ENCODE data around the gene SNRPA. TPM values are rescaled to one million over a fixed set of nuclear protein-coding genes. Genes with fewer than 3 reads are reported as not detected.
A peak's percentile ranks its signal among the peaks of the same experiment; 100 is the strongest.

Gene SNRPA
- total RNA-seq, 1 experiment from 2014 or later, result 225 TPM

DNA sequence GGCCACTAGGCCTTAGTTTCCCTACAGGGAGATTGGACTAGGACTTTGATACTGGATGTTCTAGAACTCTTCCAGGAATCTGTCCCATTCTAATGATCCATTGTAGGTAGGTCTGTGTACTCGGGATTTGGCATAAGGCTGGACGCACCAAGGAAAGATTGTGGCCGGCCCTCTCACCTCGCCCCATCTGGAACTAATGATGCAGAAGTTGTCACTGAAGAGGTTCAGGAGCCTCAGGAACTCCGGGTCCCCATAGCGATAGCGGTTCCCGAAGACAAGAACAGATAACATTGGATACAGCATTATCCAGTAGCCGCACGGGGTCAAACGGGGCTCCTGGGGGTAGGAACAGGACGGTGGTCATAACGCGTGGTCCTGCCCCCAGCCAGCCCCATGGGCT lies 59.2 kb downstream of the SNRPA start:
- Histone ChIP-seq H3K4me1 (ENCODE audit: insufficient read depth, low read length) (peaks cover 10% of the 10 kb centered on the region), H3K9ac (ENCODE audit: extremely low read depth, insufficient read length, low read length) (no peak overlapping the region), H3K56ac (ENCODE audit: insufficient read length, low read depth, low read length) (no peak overlapping the region), H3K4me2 (ENCODE audit: insufficient read depth, insufficient read length, low read length) (peak overlapping the region; percentile 49), H2BK12ac (ENCODE audit: insufficient read length, low read depth, low read length) (no peak overlapping the region), H2BK120ac (ENCODE audit: low read depth, low read length, poor library complexity, severe bottlenecking) (no peak overlapping the region), H2BK5ac (ENCODE audit: insufficient read length, low read length) (no peak overlapping the region), H3K23ac (ENCODE audit: insufficient read length, low read depth, low read length) (no peak overlapping the region), H3T11ph (ENCODE audit: low read length) (no peak overlapping the region), H4K8ac (replicated peaks; ENCODE audit: insufficient read length, low read depth, low read length) (no peak overlapping the region), H3K79me2 (ENCODE audit: insufficient read depth, low read length) (no peaks in the 10 kb centered on the region), H2AFZ (ENCODE audit: low read length) (no peak overlapping the region), H3K4ac (ENCODE audit: low read depth, low read length) (no peak overlapping the region), H3K23me2 (ENCODE audit: insufficient read length, low read depth, low read length, poor library complexity, severe bottlenecking) (peaks cover 12% of the 10 kb centered on the region), H3K18ac (ENCODE audit: insufficient read length, low read depth, low read length) (no peak overlapping the region), H2BK20ac (ENCODE audit: low read depth, low read length, poor library complexity, severe bottlenecking) (no peak overlapping the region), H3K79me1 (ENCODE audit: insufficient read depth, low read depth, low read length, poor library complexity, severe bottlenecking) (no peaks in the 10 kb centered on the region), H3K9me3 (ENCODE audit: control insufficient read depth, low read depth, low read length) (no peaks in the 10 kb centered on the region), H3K27me3 (ENCODE audit: insufficient read depth, low read length) (0 out of 2 replicates have a peak, but pooled peaks cover 2% of the 10 kb centered on the region), H3K27ac (ENCODE audit: insufficient read length, low read depth, low read length) (no peak overlapping the region), H4K5ac (ENCODE audit: insufficient read length, low read depth, low read length) (no peak overlapping the region), H4K91ac (ENCODE audit: insufficient read length, low read depth, low read length) (no peak overlapping the region), H2BK15ac (ENCODE audit: low read depth, low read length) (no peak overlapping the region), H4K20me1 (ENCODE audit: control insufficient read depth, insufficient read depth, insufficient read length) (peaks cover 2% of the 10 kb centered on the region), H2AK5ac (ENCODE audit: insufficient read length, low read length) (no peak overlapping the region), H3K14ac (ENCODE audit: insufficient read depth, low read length) (no peak overlapping the region)
- no peak for DNase-seq
- Mint-ChIP-seq H3K36me3 (ENCODE audit: insufficient read depth in 1 of 3, low read depth in 3 of 3) (peaks cover 12 to 34% (median 18%) of the 10 kb centered on the region in 3 experiments; a peak in 6 of 7 replicates), H3K27me3 (ENCODE audit: low read depth) (peaks cover 35% of the 10 kb centered on the region), H3K4me3 (peak overlapping the region; percentile 81 to 91), H3K27ac (peak overlapping the region in 2 of 3 experiments; percentile 84 to 99; a peak in 4 of 7 replicates), H3K4me1 (peaks cover 49 to 57% of the 10 kb centered on the region in 2 experiments), H3K9me3 (no peaks in the 10 kb centered on the region)
- WGBS (ENCODE audit: extremely low coverage, insufficient read length, low lambda C conversion rate), result no CpG with 5 or more reads among the region's 14 CpGs
- TF ChIP-seq, protein P1, sequence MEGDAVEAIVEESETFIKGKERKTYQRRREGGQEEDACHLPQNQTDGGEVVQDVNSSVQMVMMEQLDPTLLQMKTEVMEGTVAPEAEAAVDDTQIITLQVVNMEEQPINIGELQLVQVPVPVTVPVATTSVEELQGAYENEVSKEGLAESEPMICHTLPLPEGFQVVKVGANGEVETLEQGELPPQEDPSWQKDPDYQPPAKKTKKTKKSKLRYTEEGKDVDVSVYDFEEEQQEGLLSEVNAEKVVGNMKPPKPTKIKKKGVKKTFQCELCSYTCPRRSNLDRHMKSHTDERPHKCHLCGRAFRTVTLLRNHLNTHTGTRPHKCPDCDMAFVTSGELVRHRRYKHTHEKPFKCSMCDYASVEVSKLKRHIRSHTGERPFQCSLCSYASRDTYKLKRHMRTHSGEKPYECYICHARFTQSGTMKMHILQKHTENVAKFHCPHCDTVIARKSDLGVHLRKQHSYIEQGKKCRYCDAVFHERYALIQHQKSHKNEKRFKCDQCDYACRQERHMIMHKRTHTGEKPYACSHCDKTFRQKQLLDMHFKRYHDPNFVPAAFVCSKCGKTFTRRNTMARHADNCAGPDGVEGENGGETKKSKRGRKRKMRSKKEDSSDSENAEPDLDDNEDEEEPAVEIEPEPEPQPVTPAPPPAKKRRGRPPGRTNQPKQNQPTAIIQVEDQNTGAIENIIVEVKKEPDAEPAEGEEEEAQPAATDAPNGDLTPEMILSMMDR (conservative IDR thresholded peaks at IDR 0.05), result no peak
